ENCODE data around the gene PUS3.

PUS3 gene

DNA sequence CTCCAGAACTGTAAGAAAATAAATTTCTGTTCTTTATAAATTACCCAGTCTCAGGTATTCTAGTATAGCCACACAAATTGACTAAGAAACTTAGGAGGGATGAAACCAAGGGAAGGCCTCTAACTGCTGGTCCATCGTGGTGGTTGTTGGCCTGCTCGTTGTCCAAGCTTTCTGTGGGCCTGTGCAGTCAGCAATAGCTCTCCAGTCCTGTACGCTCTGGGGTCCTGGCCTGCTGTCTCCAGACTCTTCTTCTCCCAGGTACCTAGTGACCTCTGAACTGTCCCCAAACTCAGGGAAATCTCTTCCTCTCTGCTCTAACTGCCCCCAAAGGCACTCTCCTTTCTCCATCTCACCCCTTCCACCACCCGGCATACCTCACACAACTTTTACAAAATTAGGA, 37.1 kb upstream of the PUS3 start:
- DNase-seq, result no peak

GRCh38 chr11:125939081-125939521, 36.1 kb upstream of the PUS3 start:
- DNase-seq, result no peak

- DNase-seq, result no peak
Measured at GRCh38 chr11:125938418-125938817, 35.4 kb upstream of the PUS3 start.

DNA sequence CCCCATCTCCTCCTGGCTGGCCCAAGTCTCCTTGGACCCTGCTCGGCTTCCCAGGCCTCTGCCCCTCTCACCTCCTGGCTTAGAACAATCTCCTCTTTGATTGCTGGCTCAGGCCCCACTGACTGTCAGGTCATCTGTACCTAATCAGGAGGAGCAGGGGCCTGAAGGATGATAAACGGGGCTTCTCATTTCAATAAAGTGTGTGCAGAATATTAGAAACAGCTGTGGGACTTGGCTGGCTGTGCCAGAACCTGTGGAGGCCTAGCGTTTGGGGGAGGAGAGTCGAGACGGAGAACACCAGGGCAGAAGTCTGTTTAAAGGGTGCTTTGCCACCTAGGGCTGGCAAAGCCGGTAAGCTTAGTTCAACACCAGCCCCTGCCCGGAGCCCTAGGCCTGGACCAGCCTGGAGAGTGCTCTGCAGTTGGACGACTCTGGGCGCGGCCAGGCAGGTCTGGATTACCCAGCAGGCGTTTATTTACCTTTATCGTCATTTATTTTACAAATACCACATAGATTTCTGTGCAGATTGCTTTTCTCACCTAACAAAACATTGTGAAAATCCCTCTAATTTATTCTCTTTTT, 32.7 kb upstream of the PUS3 start:
- no peak for DNase-seq

DNA sequence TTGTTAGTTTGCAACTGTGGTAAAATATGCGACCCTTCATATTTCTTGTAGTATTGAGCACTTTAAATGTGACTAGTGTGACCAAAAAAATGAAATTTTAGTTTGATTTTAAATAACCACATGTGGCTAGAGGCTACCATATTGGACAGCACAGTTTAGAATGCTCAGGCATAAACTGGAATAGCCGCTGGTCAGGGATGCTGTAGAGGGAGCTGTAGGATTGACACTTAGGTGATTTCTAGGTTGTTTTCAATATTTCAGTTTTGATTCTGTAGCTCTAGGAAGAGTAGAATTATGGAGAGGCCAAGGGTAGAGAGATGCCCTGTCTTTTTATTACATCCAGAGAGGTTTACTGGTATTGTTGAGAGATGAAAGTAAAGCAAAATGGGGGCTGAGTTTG, 32.0 kb upstream of the PUS3 start:
- no peak for DNase-seq

- no peak for DNase-seq
Measured at GRCh38 chr11:125934473-125934872, 31.5 kb upstream of the PUS3 start.

DNA sequence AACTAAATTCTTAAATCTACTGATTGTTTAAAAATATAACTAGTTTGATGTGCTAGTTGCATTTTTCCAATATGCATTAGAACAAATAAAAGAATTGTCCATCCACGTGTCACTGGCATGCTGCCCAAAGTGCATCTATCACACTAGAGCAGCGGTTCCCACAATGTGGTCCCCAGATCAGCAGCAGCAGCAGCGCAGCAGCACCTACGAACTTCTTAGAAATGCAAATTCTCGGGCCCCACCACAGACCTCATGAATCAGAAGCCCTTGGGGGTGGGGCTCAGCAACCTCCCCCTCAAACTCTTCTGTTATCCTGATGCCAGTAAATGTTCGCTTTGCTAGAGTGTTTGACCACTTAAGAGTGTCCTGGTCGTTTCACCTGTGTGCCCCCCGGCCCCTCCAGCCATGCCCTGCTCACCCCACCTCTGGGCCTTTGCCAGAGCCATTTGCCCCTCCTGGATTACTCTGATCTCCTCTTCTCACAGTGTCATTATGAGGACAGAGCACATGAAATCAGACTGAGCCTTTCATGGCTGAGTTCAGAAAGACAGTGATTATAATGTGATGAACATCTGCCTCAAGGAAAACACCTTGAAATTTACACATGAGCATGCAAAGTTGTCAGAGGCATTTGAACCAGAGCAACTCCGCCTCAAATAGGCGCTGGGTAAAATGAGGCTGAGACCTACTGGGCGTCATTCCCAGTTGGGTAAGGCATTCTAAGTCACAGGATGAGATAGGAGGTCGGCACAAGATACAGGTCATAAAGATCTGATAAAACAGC, 30.2 kb upstream of the PUS3 start:
- no peak for DNase-seq

DNA sequence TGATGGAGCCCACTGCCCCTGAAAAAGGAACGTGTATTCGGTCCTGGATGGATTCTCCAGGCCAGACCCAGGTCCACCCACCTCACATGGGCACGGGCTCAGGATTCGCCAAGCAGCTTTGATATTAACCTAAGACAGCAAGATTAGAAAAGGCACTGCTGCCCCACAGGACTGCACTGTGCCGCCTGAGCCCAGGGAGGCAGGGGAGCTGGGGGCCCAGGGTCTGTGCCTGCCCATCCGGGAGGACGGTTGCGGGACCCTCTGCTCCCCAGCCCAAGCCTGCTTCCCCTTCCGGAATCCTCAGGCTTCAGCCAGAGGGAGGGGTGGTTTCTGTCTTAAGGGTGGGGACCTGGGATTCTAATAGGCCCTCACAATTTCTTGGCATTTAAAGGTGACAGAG, 29.3 kb upstream of the PUS3 start:
- DNase-seq, result no peak

- DNase-seq, result no peak
Measured at GRCh38 chr11:125931668-125932067, 28.7 kb upstream of the PUS3 start.

GRCh38 chr11:125931116-125931515, 28.1 kb upstream of the PUS3 start:
- no peak for DNase-seq

- no peak for DNase-seq
Measured at GRCh38 chr11:125930076-125930450, 27.1 kb upstream of the PUS3 start.

DNA sequence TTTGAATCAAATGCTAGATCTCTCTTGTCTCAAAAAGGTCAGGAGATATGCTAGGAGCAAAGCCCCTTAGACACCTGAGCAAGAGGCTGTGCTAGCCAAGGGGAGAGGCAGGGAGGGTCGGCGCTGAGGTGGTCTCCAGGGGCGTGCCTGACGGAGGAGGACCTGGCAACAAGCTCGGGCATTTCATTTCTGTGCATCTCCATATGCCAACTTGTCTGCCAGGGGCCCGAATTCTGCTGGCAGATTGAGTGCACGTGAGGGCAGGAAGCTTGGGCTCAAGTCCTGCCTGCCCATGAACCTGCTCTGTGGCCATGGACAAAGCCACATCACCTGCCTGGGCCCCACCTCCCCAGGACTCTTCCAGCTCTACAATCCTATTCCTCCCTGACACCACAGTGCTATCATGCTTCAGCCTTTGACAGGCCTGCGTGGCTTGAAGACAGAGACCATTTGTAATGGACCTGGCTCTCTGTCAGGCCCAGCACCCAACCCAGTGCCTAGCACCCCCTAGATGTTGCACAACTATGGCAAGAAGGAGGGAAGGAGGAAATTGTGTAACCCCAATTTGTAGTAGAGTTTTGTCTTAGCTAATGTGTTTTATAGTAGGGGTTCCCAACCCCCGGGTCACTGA, 26.6 kb upstream of the PUS3 start:
- DNase-seq, result no peak

GRCh38 chr11:125926682-125927081, 23.7 kb upstream of the PUS3 start:
- DNase-seq, result no peak

DNA sequence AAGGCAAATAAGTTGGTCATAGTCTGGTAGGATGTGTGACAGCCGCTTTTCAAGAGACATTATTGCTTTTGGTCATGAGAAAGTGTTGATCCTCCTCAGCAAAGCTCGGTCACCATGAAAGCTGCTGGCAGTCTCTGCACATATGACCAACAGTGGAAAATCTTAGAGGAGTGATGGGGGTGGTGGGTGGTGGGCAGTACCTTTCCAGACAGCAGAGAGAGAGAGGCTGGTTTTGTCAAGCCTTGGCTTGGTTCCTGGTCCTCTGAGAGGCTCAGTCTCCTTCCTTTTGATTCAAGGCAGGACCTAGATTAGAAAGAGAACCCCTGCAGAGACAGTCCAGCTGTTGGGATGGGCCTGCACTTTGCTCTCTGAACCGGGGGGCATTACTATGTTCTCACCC, 22.8 kb upstream of the PUS3 start:
- DNase-seq, result no peak

DNA sequence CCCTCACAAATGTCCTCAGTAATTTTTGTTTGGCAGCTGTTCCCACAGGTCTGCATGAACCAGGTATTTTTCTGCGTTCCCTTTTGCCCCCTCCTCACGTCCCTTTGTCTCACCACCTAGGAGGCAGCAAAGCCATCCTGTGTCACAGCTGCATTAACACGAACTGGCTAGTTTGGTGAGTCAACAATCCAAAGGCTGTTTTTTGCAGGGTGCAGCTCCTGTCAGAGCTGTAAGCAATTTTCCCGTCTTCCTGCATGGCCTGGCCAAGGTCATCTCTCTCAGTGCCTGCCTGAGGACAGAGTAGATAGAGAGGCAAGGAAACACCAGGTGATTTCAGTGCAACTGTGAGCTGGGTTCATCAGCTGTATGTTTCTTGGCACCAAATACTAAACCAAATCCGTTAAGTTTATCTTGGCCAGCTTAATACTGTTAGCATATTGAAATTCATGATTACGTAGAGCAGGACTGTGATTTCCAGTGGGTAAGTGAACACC, 22.3 kb upstream of the PUS3 start:
- no peak for DNase-seq

GRCh38 chr11:125924384-125925007, 21.5 kb upstream of the PUS3 start:
- no peak for DNase-seq

GRCh38 chr11:125923633-125924032, 20.6 kb upstream of the PUS3 start:
- DNase-seq, result no peak

DNA sequence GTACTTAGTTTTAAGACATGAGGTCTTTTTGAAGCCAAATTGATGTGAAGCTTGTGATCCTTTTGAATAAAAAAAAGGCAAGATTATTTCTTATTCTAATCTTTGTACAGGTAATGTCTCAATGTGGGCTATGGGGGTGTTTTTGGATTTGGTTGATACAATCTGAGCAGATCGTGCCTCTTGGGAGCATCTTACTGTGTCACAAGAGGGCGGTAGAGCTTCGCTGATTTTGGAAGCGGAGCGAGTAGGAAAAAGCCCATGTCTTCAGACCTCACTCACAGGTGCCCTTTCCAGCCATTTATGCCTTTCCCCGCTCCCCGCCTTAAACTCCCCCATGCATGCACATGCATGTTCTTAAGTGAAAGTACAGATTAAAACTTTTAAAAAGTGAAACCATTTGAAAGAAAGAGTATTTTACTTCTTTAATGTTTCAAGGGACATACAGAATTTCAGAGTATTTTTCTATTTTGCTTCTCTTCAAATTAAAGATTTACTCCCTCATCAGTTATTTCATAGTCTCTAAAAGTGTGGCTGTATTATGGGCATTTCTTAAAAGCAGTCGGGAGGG, 20.1 kb upstream of the PUS3 start:
- peak; percentile 42 to 65 for DNase-seq

DNA sequence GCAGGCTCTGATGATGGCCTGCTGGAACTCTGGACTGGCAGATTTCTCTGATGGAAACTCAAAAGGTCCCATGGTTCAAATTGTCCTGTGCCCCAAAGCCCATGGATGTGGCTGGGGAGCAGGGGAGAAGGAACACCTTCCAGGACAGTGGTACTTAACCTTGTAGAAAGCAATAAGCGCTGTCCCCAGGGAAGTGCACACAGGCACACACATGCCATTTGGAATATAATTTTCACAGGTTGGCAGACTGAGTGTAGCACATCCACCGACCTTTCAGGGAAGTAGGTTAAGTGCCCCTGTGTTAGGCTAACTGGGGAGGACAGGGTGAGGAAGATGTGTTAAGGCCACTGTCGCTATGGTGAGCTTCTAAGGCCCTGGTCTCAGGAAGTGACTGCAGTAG, 19.1 kb upstream of the PUS3 start:
- no peak for DNase-seq

- DNase-seq, result no peak
Measured at GRCh38 chr11:125921042-125921441, 18.0 kb upstream of the PUS3 start.

GRCh38 chr11:125918140-125918840, 15.3 kb upstream of the PUS3 start:
- no peak for DNase-seq

DNA sequence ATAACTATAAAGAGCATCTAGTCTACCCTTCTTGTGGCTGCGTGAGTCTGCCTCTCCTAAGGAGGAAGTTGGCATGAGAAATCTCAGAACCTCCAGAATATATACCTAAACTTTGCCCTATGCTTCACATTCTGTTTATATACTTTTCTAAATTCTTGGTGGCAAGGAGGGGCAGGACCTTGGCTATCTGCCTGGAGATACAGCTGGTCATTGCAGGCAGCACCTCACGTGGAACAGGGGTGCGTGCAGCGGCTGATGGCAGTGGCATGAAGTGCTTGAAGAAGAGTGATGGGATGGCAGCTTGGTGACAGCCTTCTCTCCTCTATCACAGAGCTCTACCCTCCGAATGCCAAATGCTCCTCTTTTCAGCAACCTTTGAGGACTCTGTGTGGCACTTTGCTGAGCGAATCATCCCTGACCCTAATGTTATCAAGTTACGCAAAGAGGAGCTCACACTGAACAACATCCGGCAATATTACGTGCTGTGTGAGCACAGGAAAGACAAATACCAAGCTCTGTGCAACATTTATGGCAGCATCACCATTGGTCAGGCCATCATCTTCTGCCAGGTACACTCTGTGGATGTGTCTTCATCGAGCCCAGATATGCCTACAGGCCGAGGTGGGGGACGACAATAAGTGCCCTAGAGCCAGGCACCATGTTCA, 13.8 kb upstream of the PUS3 start:
- no peak for DNase-seq

Measured in CD4-positive, alpha-beta T cell treated with Interferon alpha-2 for 1 hour (primary cell).